Epithelial cell of prostate (primary cell): Measurements from ENCODE around the gene VGLL1.

Source experiments
- DNase-seq: peaks from one replicate; pipeline ENCODE4 v3.0.0-alpha.2; 2011; ENCODE audit warnings: low read depth, low spot score
- H3K27ac ChIP-seq: fragments of 450-650 bp; 2 replicates; pipeline ENCODE4 v1.5.1; 2017; ENCODE audit warnings: mild to moderate bottlenecking

VGLL1 gene

GRCh38 chrX:136531951-136532350 lies at the start of gene VGLL1:
Gene VGLL1 (plus strand): TSS chrX:136532215. CDS start chrX:136536021, 3,806 bp downstream.
- DNase-seq = peak; percentile 8
- H3K27ac ChIP-seq = peak within 1 kb of the TSS; percentile 32

- H3K27ac ChIP-seq = no peak within 1 kb of the TSS
- no peak for DNase-seq
These were observed 44.4 kb upstream of the VGLL1 start, which contains the start of gene BRS3 for GRCh38 chrX:136487647-136488046. Gene BRS3 (plus strand): TSS chrX:136487947. CDS start chrX:136488115, 168 bp downstream.

- DNase-seq = no peak
- H3K27ac ChIP-seq = no peak overlapping the region
These were observed 43.3 kb upstream of the VGLL1 start for GRCh38 chrX:136488706-136489105.

- DNase-seq = no peak
- H3K27ac ChIP-seq = no peak overlapping the region
These were observed 40.2 kb upstream of the VGLL1 start for GRCh38 chrX:136491832-136492231.

- DNase-seq = no peak
- no peak overlapping the region for H3K27ac ChIP-seq
These were observed 39.0 kb upstream of the VGLL1 start for GRCh38 chrX:136493011-136493410.

- H3K27ac ChIP-seq = no peak overlapping the region
- DNase-seq = no peak
These were observed 37.0 kb upstream of the VGLL1 start for GRCh38 chrX:136495043-136495442.

GRCh38 chrX:136496186-136496763 lies 35.7 kb upstream of the VGLL1 start:
- H3K27ac ChIP-seq = peak overlapping the region; percentile 91

GRCh38 chrX:136496764-136497555 lies 35.1 kb upstream of the VGLL1 start:
- peak overlapping the region; percentile 91 for H3K27ac ChIP-seq

More at GRCh38 chrX:136496186-136496763, 35.7 kb upstream of the VGLL1 start:
- no peak for DNase-seq

GRCh38 chrX:136497556-136498052 lies 34.4 kb upstream of the VGLL1 start, which contains the start of gene HTATSF1:
Gene HTATSF1 (plus strand): TSS chrX:136497592. CDS start chrX:136497685, 93 bp downstream.
- no peak for DNase-seq
- H3K27ac ChIP-seq = peak within 1 kb of the TSS; percentile 91

More at GRCh38 chrX:136496764-136497555, 35.1 kb upstream of the VGLL1 start:
- peak; percentile 18 for DNase-seq

GRCh38 chrX:136519069-136519468 lies 12.9 kb upstream of the VGLL1 start:
- no peak for DNase-seq

GRCh38 chrX:136523770-136524169 lies 8.2 kb upstream of the VGLL1 start:
- no peak overlapping the region for H3K27ac ChIP-seq
- DNase-seq = no peak

More at GRCh38 chrX:136519069-136519468, 12.9 kb upstream of the VGLL1 start:
- no peak overlapping the region for H3K27ac ChIP-seq

GRCh38 chrX:136525738-136526606 lies 6.0 kb upstream of the VGLL1 start:
- DNase-seq = peak; percentile 27
- H3K27ac ChIP-seq = no peak overlapping the region

GRCh38 chrX:136528645-136529315 lies 3.2 kb upstream of the VGLL1 start:
- no peak overlapping the region for H3K27ac ChIP-seq
- no peak for DNase-seq

GRCh38 chrX:136529795-136530194 lies 2.2 kb upstream of the VGLL1 start:
- no peak overlapping the region for H3K27ac ChIP-seq
- DNase-seq = no peak

GRCh38 chrX:136534131-136534530 lies 2.1 kb downstream of the VGLL1 start:
- no peak for DNase-seq
- no peak overlapping the region for H3K27ac ChIP-seq

GRCh38 chrX:136538811-136539210 lies 6.8 kb downstream of the VGLL1 start:
- DNase-seq = no peak
- H3K27ac ChIP-seq = no peak overlapping the region

GRCh38 chrX:136540226-136540625 lies 8.2 kb downstream of the VGLL1 start:
- no peak overlapping the region for H3K27ac ChIP-seq
- DNase-seq = no peak

- DNase-seq = no peak
- H3K27ac ChIP-seq = no peak overlapping the region
These were observed 9.3 kb downstream of the VGLL1 start for GRCh38 chrX:136541294-136541693.

GRCh38 chrX:136542281-136542680 lies 10.3 kb downstream of the VGLL1 start:
- no peak for DNase-seq
- H3K27ac ChIP-seq = no peak overlapping the region

- no peak overlapping the region for H3K27ac ChIP-seq
- DNase-seq = no peak
These were observed 14.4 kb downstream of the VGLL1 start for GRCh38 chrX:136546371-136546781.
